Right lobe of liver (tissue), 6 donors: ENCODE results near the gene ACSL1. TPM values are rescaled to one million over a fixed set of nuclear protein-coding genes. Genes with fewer than 3 reads are reported as not detected.

Experiments used
- ATAC-seq, 4 donors: fragments of 200-7000 bp; cut with Tn5 transposase; one replicate each; pipeline ENCODE4 v1.9.1; 2020; ENCODE audit warnings: mild to moderate bottlenecking in 4 of 4, moderate library complexity in 4 of 4
- DNase-seq, 3 donors: peaks; one replicate each; pipeline ENCODE4 v3.0.0-alpha.2; 2020
- H3K27ac ChIP-seq, 3 donors: fragments of 200-600 bp; one replicate each; pipeline ENCODE4 v1.8.0; 2022
- H3K27me3 ChIP-seq, 2 donors: fragments of 200-600 bp; one replicate each; pipeline ENCODE4 v1.8.0; 2022
- H3K36me3 ChIP-seq, 4 donors: fragments of 200-600 bp; sonication (generic) in 1 of 4; one replicate each; pipeline versions ENCODE4 v1.5.1 to v1.8.0; 2017 to 2022; ENCODE audit warnings: control low read depth in 1 of 4
- H3K4me1 ChIP-seq, 4 donors: fragments of 200-600 bp; sonication (generic) in 1 of 4; one replicate each; pipeline versions ENCODE4 v1.5.1 to v1.8.0; 2017 to 2022; ENCODE audit warnings: control low read depth in 1 of 4
- H3K4me3 ChIP-seq, 3 donors: fragments of 200-600 bp; one replicate each; pipeline ENCODE4 v1.8.0; 2022
- H3K9me3 ChIP-seq, 4 donors: fragments of 200-600 bp; sonication (generic) in 1 of 4; one replicate each; pipeline versions ENCODE4 v1.5.1 to v1.8.0; 2017 to 2022; ENCODE audit warnings: control low read depth in 1 of 4
- CTCF ChIP-seq, 4 donors: fragments of 200-600 bp in 3 of 4; fragments of 450-650 bp in 1 of 4; IDR thresholded peaks; one replicate each; pipeline versions ENCODE4 v1.5.1 to v1.8.0; 2016 to 2022; ENCODE audit warnings: antibody characterized with exemption in 4 of 4, mild to moderate bottlenecking in 2 of 4
- POLR2A ChIP-seq: fragments of 450-650 bp; IDR thresholded peaks from one replicate; pipeline ENCODE4 v1.6.1; 2017; ENCODE audit warnings: antibody characterized with exemption, mild to moderate bottlenecking
- WGBS: methylation state at CpG from one replicate; pipeline ENCODE4 v1.1.6; 2018; ENCODE audit warnings: low coverage, low lambda C conversion rate; ENCODE audit not compliant: insufficient coverage; ENCODE audit errors: missing lambda C conversion rate; 5-methylcytosine and 5-hydroxymethylcytosine counted together
- intact Hi-C, 2 donors: fragments of 100-400 bp; cut with DNase I; formaldehyde crosslinking; loops; one replicate each; pipeline versions ENCODE4 v1.11.2 to v1.14.1; 2022
- total RNA-seq, 6 experiments: library from RNA; depleted of rRNA in 2 of 6; stranded (reverse); fragments of >200 nt in 2 of 6; fragmentation: NEBNext Ultra II Directional in 3 of 6; extraction: Animal tissue kit (Norgen Biotek cat#: 25700) in 3 of 6; gene quantifications; one replicate each; pipeline versions ENCODE4 v1.1.0 to v1.2.4, GENCODE V29; 2016 to 2023
- donor health status: DM: no; HTN: yes; CAD: no.
- donor health status: DM: no; HTN: no; CAD: no.
- donor health status: DM: no; HTN: no; CAD: no.
- donor health status: DM: no; HTN: yes; CAD: no.
- donor health status: DM: no; HTN: yes; CAD: no.

Gene ACSL1
- total RNA-seq, 6 experiments from 2014 or later: 544 to 1,154 (median 743) TPM

GRCh38 chr4:184850431-184851199 lies 24.8 kb upstream of the ACSL1 start:
- peak in 3 of 4 donors; percentile 28 to 36 (median 31) for ATAC-seq
- no peaks in the 10 kb centered on the region for H3K27me3 ChIP-seq
- H3K4me3 ChIP-seq: no peak overlapping the region
- DNase-seq: peak in 1 of 3 donors; percentile 28
- peak overlapping the region in 1 of 3 donors; percentile 6 for H3K27ac ChIP-seq
- peaks cover 0 to 4% (median 0%) of the 10 kb centered on the region in 4 donors for H3K4me1 ChIP-seq
- intact Hi-C loops: no loop called here
- no peaks in the 10 kb centered on the region for H3K9me3 ChIP-seq
- no peak for TF ChIP-seq CTCF (IDR thresholded peaks at IDR 0.05)
- TF ChIP-seq POLR2A: no peak
- 54% methylated on average over 7 of the region's 10 CpGs for WGBS
- no peaks in the 10 kb centered on the region for H3K36me3 ChIP-seq

GRCh38 chr4:184850018-184850417 lies 24.2 kb upstream of the ACSL1 start:
- DNase-seq: no peak
- H3K27me3 ChIP-seq: no peaks in the 10 kb centered on the region
- no peak for ATAC-seq
- 59% methylated on average over 3 of the region's 3 CpGs for WGBS
- no peak overlapping the region for H3K4me3 ChIP-seq
- H3K9me3 ChIP-seq: no peaks in the 10 kb centered on the region
- peak overlapping the region in 1 of 3 donors; percentile 6 for H3K27ac ChIP-seq
- H3K4me1 ChIP-seq: peaks cover 0 to 4% (median 0%) of the 10 kb centered on the region in 4 donors
- TF ChIP-seq POLR2A (no peak), CTCF (IDR thresholded peaks at IDR 0.05) (no peak)
- intact Hi-C loops: no loop called here
- no peaks in the 10 kb centered on the region for H3K36me3 ChIP-seq

- Histone ChIP-seq H3K9me3 (no peaks in the 10 kb centered on the region), H3K36me3 (no peaks in the 10 kb centered on the region), H3K4me3 (no peak overlapping the region), H3K27ac (no peak overlapping the region), H3K27me3 (no peaks in the 10 kb centered on the region), H3K4me1 (peaks cover 0 to under 1% (median 0%) of the 10 kb centered on the region in 4 donors)
- intact Hi-C loops: no loop called here
- peak in 1 of 4 donors; percentile 28 for ATAC-seq
- TF ChIP-seq CTCF (IDR thresholded peaks at IDR 0.05): no peak
- TF ChIP-seq POLR2A: no peak
- 73% methylated on average over 3 of the region's 3 CpGs for WGBS
- DNase-seq: no peak
Measured at GRCh38 chr4:184849185-184849584, 23.4 kb upstream of the ACSL1 start.

GRCh38 chr4:184848510-184848909 lies 22.7 kb upstream of the ACSL1 start:
- 40% methylated on average over 3 of the region's 3 CpGs for WGBS
- Histone ChIP-seq H3K27ac (peak overlapping the region in 1 of 3 donors; percentile 29), H3K9me3 (no peaks in the 10 kb centered on the region), H3K27me3 (no peaks in the 10 kb centered on the region), H3K36me3 (no peaks in the 10 kb centered on the region), H3K4me3 (no peak overlapping the region), H3K4me1 (no peaks in the 10 kb centered on the region)
- DNase-seq (no peak), ATAC-seq (peak; percentile 30 to 59 (median 46))
- intact Hi-C loops: no loop called here
- TF ChIP-seq CTCF (IDR thresholded peaks at IDR 0.05) (no peak), POLR2A (no peak)
